ENCODE results near the gene ACSM6.

Gene ACSM6

DNA sequence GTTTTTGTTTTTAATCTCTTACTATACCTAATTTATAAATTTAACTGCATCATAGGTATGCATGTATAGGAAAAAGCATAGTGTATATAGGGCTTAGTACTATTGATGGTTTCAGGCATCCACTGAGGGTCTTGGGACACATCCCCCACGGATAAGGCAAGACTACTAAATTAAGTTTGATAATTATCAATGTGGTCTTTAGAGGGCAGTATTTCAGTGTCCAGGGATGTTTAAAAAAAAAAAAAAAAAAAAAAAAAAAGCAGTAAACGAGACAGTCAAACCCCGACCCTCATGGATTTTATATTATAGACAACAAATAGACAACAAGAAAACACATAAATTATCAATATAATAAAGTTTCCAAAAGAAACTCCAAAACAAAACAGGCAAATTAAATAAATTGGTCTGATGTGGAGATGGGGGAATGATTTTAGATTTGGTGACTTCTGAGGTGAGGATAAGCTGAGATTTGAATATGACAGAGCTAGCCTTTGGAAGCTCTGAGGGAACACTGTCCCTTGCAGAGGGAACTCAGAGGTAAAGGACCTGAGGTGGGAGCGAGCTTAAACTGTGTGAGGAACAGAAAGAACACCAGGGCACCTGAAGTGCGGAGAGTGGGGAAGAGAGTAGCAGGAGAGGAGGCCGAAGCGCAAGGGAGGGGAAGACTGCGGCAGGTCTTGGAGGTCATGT, 14.8 kb downstream of the ACSM6 start:
- Histone ChIP-seq H3K4me1 (ENCODE audit: control insufficient read depth, low read length) (no peaks in the 10 kb centered on the region), H3K4me3 (ENCODE audit: low read length) (no peak overlapping the region), H3F3A (ENCODE audit: control insufficient read depth, insufficient read depth) (no peaks in the 10 kb centered on the region), H3K36me3 (ENCODE audit: control insufficient read depth, low read length) (no peaks in the 10 kb centered on the region), H4K20me1 (ENCODE audit: control insufficient read depth, insufficient read depth, low read depth, low read length) (no peaks in the 10 kb centered on the region), H3K9me3 (ENCODE audit: control insufficient read depth, insufficient read depth, low read length) (no peaks in the 10 kb centered on the region), H3K4me2 (ENCODE audit: low read length) (no peak overlapping the region), H3K27me3 (ENCODE audit: control insufficient read depth, low read length) (no peaks in the 10 kb centered on the region; the same call in 1 of the 2 replicates), H3K27ac (ENCODE audit: low read depth, low read length) (no peak overlapping the region), H3K9me2 (replicated peaks; ENCODE audit: control insufficient read depth, low read length) (no peaks in the 10 kb centered on the region), H3K79me2 (ENCODE audit: control insufficient read depth, low read length) (no peaks in the 10 kb centered on the region)
- TF ChIP-seq, protein P1, sequence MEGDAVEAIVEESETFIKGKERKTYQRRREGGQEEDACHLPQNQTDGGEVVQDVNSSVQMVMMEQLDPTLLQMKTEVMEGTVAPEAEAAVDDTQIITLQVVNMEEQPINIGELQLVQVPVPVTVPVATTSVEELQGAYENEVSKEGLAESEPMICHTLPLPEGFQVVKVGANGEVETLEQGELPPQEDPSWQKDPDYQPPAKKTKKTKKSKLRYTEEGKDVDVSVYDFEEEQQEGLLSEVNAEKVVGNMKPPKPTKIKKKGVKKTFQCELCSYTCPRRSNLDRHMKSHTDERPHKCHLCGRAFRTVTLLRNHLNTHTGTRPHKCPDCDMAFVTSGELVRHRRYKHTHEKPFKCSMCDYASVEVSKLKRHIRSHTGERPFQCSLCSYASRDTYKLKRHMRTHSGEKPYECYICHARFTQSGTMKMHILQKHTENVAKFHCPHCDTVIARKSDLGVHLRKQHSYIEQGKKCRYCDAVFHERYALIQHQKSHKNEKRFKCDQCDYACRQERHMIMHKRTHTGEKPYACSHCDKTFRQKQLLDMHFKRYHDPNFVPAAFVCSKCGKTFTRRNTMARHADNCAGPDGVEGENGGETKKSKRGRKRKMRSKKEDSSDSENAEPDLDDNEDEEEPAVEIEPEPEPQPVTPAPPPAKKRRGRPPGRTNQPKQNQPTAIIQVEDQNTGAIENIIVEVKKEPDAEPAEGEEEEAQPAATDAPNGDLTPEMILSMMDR (IDR thresholded peaks at IDR 0.05; ENCODE audit: low read depth, low read length, poor library complexity, severe bottlenecking) = no peak
- no peak for TF ChIP-seq EZH2phosphoT487 (IDR thresholded peaks at IDR 0.05; ENCODE audit: borderline replicate concordance, low read length)

DNA sequence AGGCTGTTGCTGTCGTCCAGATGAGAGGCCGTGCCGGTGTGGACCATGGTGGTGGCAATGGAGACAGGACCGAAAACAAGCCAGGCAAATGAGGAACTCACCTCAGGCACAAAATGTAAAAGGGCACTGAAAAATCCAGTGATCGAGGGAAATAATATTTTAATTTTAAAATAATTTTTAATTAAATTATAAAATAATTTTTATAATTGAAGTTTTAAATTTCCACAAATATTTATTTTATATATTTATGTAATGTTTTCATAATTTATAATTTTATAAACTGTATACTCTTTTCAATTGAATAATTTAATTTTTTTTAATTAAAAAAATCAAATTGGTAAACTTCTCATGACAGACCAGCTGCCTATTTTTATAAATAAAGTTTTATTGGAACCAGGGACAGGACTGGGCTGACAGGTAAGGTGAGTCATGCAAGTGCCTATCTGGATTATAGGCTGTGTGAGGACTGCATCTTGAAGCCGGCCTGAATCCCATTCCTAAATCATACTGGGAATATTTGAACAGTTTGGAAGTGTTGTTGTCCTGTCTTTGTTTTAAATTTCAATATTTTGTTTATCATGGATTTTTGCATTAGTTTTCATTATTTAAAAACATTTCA, 15.6 kb downstream of the ACSM6 start:
- no peak overlapping the region for H3K27ac ChIP-seq (ENCODE audit: low read depth, low read length)
- no peaks in the 10 kb centered on the region for H3K79me2 ChIP-seq (ENCODE audit: control insufficient read depth, low read length)
- no peak overlapping the region for H3K4me3 ChIP-seq (ENCODE audit: low read length)
- TF ChIP-seq EZH2phosphoT487 (IDR thresholded peaks at IDR 0.05; ENCODE audit: borderline replicate concordance, low read length) = no peak
- TF ChIP-seq, protein P1 (IDR thresholded peaks at IDR 0.05; ENCODE audit: low read depth, low read length, poor library complexity, severe bottlenecking) = no peak
- no peaks in the 10 kb centered on the region for H3K4me1 ChIP-seq (ENCODE audit: control insufficient read depth, low read length)
- H3K27me3 ChIP-seq (ENCODE audit: control insufficient read depth, low read length) = no peaks in the 10 kb centered on the region; the same call in 1 of the 2 replicates
- H3F3A ChIP-seq (ENCODE audit: control insufficient read depth, insufficient read depth) = no peaks in the 10 kb centered on the region
- H3K9me3 ChIP-seq (ENCODE audit: control insufficient read depth, insufficient read depth, low read length) = no peaks in the 10 kb centered on the region
- H3K9me2 ChIP-seq (replicated peaks; ENCODE audit: control insufficient read depth, low read length) = no peaks in the 10 kb centered on the region
- H3K36me3 ChIP-seq (ENCODE audit: control insufficient read depth, low read length) = no peaks in the 10 kb centered on the region
- H3K4me2 ChIP-seq (ENCODE audit: low read length) = no peak overlapping the region
- H4K20me1 ChIP-seq (ENCODE audit: control insufficient read depth, insufficient read depth, low read depth, low read length) = no peaks in the 10 kb centered on the region

DNA sequence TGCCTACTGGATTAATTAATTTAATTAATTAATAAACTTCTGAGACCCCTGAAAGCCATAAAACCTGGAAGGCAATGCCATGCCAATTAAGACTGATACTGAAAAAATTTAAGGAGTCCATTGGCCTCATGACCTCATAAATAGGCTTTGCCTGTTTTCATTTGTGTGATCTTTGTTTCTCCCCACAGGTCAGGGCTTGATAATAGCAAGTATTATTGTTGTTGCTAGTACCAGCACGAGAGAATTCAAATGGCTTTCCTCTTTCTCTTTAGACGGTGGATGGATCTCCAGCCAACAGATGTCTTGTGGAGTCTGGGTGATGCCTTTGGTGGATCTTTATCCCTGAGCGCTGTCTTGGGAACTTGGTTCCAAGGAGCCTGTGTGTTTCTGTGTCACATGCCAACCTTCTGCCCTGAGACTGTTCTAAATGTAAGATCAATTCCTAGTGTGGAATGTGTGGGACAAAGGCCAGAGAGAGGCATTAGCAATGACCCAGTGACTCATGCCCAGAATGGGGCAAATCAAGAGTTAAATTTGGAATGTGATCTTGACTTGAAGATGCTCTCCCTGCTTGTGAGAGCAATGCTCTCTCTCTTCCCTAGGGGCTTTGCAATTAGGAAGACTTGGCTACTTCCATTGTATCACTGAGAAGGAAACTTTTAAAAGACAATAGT, 17.7 kb downstream of the ACSM6 start:
- no peaks in the 10 kb centered on the region for H3K79me2 ChIP-seq (ENCODE audit: control insufficient read depth, low read length)
- TF ChIP-seq, protein P1 (IDR thresholded peaks at IDR 0.05; ENCODE audit: low read depth, low read length, poor library complexity, severe bottlenecking) = no peak
- no peak for TF ChIP-seq EZH2phosphoT487 (IDR thresholded peaks at IDR 0.05; ENCODE audit: borderline replicate concordance, low read length)
- H3K27ac ChIP-seq (ENCODE audit: low read depth, low read length) = no peak overlapping the region
- H3K9me2 ChIP-seq (replicated peaks; ENCODE audit: control insufficient read depth, low read length) = no peaks in the 10 kb centered on the region
- no peak overlapping the region for H3K4me3 ChIP-seq (ENCODE audit: low read length)
- no peaks in the 10 kb centered on the region for H4K20me1 ChIP-seq (ENCODE audit: control insufficient read depth, insufficient read depth, low read depth, low read length)
- H3K36me3 ChIP-seq (ENCODE audit: control insufficient read depth, low read length) = no peaks in the 10 kb centered on the region
- no peaks in the 10 kb centered on the region; the same call in 1 of the 2 replicates for H3K27me3 ChIP-seq (ENCODE audit: control insufficient read depth, low read length)
- H3K9me3 ChIP-seq (ENCODE audit: control insufficient read depth, insufficient read depth, low read length) = no peaks in the 10 kb centered on the region
- no peaks in the 10 kb centered on the region for H3K4me1 ChIP-seq (ENCODE audit: control insufficient read depth, low read length)
- H3F3A ChIP-seq (ENCODE audit: control insufficient read depth, insufficient read depth) = no peaks in the 10 kb centered on the region
- H3K4me2 ChIP-seq (ENCODE audit: low read length) = no peak overlapping the region

Data from DOHH2 (cell line).